Measurements from ENCODE around the gene DUOXA2. TPM values are rescaled to one million over a fixed set of nuclear protein-coding genes. Genes with fewer than 3 reads are reported as not detected.
"Not testable (repeated sequence)": the region's sequence is repeated elsewhere in the genome, so short reads cannot be mapped to it uniquely, and the experiment has no call there.

DUOXA2 gene
- total RNA-seq: not detected in 2 replicates

DNA sequence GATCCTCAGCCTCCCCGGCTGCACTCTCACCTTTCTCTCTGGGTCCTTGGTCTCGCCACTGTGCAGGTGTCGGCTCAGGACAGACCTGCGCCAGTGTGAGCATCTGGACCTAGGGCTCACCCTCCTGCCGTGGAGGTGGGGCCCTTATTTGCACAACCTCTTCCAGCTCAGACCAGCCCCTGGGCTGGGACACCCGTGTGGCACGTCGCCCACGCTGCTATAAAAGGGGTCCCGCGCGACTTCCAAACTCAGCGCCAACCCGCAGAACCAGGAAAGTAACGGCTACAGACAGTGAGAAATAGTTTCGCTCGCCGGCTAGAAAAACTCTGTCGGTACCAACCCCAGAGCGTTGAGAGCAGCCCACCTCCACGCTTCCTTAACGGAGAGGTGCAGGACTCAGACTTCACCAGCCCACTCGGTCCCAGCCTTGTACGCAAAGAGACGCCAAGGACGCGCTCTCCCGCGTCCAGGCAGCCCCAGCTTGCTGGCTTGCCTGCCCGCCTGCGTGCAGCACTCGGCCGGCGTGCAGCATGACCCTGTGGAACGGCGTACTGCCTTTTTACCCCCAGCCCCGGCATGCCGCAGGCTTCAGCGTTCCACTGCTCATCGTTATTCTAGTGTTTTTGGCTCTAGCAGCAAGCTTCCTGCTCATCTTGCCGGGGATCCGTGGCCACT is at the start of gene DUOXA2, which contains the start of gene DUOX2:
Gene DUOXA2 (plus strand): TSS at position 251 of the 675 bp plus-strand sequence. CDS start 280 bp downstream, at position 531.
Gene DUOX2 (minus strand): TSS at position 97 of the 675 bp plus-strand sequence. CDS start 761 bp downstream, outside the sequence.
- intact Hi-C loops (cut with micrococcal nuclease): no loop called here

DNA sequence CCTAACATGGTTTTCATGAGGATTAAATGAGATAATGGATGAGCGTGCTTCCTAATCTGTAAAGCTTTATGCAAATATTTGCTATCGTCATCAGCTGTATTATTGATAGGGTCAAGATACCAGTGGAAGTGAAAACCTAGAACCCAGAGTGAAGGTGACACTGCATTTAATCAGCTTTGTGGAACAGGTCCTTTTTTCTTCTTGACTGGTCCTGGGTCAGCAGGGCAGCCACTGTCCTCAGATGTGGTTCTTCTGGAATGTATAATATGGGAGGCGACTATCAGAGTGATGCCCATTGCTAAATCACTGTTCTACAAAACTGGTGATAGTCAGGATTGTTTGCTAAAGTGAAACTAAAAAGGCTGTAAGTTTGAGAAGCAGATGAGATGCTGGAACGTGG is 49.7 kb upstream of the DUOXA2 start:
- intact Hi-C loops (cut with micrococcal nuclease): no loop called here

DNA sequence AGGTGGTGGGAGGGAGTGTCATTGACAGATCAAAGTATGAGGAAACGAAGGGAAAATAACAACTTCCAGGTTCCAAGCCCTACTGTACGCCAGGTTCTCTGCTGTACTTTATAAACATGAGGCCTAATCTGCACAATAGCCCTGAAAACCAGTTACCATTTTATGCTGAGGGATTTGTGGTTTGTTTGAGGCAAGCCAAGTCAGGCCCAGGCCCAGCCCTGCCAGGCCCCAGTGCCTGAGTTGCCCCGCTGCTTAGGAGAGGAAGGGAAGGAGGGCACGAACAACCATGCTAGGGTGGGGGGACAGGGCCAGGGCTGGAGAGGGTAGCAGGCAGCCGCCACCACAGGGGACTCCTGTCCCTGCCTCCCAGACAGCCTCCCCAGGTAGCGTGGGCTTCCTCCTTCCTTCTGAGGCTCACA is 44.2 kb upstream of the DUOXA2 start:
- intact Hi-C loops (cut with micrococcal nuclease): not testable (repeated sequence)

DNA sequence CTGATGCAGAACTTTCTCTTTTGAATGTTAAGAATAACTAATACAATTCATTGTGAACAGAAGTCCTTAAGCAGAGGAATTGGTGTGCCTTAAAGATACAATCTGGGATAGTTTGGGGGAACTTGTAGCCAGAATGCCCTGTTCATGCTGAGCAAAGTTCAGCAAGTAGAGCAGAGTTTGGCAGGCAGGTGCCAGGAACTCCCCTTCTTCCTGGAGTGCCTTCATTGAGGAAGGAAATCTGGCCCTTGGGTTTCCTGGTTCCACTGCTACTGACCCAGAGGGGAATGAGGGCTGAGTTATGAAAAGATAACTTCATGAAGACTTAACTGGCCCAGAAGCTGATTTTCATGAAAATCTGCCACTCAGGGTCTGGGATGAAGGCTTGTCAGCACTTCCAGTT is 40.5 kb upstream of the DUOXA2 start:
- intact Hi-C loops (cut with micrococcal nuclease): not testable (repeated sequence)

DNA sequence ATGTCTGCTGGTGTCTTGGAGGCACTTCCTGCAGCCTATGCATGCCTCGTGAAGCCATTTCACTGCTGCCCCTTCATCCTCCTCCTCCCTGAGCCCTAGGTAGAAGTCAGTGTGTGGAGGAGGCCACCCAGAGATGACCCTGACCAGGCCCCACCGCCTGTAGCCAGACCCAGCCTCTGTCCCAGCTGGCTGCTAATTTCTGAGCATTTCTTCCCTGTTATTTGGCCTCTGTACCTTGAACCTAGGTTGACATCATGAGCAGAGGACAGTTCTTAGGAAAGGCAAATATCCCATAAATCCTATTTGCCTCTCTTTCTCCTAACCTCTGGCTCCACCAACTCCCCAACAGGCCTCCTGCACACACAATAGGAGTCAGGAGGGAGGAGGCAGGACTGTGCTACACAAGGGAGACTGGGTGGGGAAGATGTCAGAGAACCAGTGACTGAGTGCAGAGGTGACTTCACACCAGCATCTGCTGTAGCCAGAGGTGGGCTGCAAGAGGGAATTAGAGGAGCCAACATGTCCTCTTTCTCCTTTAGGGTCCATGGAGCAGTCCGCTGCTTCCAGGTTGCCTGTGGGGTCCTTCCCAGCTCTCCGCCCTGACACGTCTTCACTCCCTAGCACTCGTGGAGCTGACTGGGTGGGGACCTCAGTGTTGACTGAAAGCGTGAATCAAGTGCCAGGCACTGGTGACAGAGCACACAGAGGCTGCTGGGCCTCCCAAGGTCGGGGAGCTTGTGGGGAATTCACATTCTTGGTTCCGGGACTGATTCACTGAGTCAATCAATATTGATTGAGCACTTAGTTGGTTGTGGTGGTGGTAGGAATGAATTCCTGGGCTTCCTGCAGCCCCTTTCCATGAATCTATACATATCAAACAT is 38.4 kb upstream of the DUOXA2 start:
- intact Hi-C loops (cut with micrococcal nuclease): not testable (repeated sequence)

DNA sequence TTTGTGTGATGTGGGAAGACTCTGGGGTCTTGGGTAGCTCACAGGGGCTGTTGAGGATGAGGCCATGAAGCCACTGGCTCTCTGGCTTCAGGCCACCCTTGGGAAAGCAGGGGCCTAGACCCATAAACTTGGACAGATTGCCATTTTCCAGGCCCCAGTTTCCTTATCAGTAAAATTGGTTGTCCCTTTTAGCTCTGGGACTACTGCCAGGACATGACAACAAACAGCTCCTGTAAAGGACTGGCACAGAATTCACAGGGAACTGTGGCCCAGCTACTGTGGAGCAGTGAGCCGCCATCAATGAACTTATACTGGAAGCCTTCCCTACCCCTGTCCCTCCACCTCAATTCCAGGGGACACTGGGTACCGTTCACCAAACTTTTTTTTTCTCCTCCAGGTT is 36.7 kb upstream of the DUOXA2 start:
- intact Hi-C loops (cut with micrococcal nuclease): not testable (repeated sequence)

DNA sequence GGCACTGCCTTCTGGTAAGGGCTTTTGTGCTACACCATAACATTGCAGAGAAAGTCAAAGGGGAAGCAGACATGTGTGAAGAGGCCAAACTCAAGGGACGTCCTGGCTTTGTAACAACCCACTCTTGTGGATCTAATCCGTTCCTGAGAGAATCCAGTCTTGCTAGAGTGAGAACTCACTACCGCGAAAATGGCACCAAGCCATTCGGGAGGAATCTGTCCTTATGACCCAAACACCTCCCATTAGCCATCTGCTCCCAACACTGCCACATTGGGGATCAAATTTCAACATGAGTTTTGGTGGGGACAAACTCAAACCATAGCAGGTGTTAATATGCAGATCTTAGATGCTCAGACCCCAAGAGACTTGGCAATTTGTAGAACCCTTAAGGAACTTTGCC is 34.9 kb upstream of the DUOXA2 start:
- intact Hi-C loops (cut with micrococcal nuclease): not testable (repeated sequence)

DNA sequence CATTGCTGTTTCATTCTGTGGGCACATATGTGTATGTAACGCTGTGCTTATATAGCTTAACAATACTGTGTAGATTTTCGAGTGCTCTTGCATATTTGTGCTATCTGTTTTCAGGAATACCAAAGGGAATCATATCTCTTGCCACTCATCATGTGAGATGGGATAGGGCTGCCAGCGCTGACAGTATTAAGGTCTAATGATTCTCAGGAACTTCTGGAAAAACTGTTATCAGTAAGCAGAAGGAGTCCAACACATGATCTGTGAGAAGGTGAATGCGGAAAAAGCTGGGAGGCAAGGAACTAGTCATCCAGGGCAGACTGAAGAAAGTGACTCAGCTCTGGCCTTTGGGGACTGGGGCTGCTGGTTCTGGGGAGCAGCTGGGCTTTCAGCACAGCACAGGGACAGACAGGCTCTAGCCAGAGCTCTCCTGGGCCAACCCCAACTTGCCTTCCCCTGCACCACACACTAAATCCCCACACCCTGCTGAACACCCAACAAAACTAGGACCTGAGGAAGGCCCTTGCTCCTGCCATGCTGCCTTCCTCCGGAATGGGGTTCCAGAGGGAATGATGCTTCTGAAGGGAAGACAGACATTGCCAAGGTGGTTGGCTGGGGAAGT is 34.4 kb upstream of the DUOXA2 start:
- intact Hi-C loops (cut with micrococcal nuclease): not testable (repeated sequence)

DNA sequence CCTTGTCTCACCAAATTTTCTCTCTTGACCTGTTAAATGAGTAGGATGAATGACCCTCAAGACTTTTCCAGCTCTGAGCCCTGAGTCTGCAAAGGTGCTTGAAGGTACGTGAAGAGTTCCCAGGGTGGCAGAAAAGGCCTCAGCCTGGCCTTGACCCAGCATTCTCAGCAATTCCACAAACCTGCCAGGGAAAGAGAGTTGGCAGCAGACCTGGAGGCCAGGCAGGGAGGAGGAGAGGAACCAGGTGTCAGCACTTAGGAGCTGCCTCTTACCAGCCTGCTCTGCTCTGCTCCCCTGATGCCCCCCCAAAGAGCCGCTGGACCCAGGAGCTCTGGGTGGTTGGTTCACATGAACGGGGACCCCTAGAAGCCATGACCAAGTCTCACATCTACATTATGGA is 33.5 kb upstream of the DUOXA2 start:
- intact Hi-C loops (cut with micrococcal nuclease): not testable (repeated sequence)

DNA sequence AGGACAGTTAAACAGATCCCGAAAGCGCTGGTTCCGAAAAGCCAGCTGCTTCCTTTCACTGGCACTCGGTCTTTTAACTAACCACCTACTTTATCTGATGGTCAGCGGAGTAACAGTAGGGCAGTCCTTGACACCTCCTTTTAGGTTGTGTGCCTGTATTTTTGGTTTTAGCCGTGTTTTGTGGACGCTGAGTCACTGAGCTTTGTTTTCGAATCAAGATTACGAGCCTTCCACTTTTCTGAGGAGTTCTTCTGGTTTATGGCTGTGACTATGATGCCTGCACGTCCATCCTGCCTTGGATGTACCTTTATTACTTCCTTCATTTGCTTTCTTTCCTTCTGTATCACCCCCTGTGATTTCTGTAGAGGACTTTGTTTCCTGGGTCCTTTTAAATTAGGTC is 31.7 kb upstream of the DUOXA2 start:
- intact Hi-C loops (cut with micrococcal nuclease): not testable (repeated sequence)

DNA sequence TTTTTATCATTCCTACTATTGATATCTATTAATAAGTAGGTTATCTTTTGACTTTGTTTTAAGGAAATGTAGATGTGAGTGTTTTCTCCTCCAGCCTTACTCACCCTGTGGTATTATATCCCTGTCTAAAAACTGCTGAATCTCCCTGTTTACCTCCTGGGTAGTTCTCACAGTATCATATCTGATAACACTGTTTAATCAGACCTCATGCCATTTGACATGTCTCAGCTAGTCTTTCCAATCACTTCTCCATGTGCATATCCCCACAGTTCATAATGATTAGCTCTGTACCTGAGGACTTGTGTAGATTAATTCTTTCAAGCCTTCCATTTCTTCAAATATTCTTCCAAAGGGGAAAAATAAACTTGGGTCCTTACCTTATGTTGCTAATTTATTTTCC is 30.9 kb upstream of the DUOXA2 start:
- intact Hi-C loops (cut with micrococcal nuclease): no loop called here

DNA sequence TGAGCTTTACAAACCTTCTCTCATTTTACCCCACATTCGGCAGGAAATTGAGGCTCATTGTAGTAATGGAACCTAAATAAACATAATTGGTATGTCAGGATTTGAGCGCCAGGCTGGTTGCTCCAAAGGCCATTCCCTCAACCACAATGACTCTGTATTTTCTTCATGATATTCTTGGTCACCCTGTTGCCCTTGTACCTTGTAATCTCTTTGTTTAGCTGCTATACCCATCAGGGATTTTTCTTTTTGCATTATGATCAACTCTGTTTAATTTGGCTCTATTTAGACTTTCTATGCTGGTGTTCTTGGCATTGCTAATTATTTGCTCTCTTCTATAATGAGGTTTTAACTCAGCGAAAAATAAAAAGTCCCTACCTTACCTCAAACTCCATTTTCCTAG is 30.0 kb upstream of the DUOXA2 start:
- intact Hi-C loops (cut with micrococcal nuclease): no loop called here

DNA sequence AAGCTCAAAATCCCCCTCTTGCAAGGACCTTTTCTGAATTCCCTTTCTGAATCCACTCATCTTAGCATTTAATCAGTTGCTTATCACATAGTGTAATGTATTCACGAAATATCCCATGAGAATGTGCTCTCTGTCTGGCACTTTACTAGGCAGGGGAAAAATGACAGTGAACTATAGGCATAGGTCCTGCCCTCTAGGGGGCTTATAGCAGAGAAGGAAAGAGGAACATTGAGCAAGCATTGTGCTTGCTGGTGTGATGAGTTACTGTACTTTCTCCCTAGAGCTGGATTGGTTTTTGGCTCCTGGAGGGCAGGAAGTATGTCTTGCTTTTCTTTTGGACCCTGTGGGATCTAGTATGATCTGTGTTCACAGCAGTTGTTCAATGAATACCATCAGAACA is 26.6 kb upstream of the DUOXA2 start:
- intact Hi-C loops (cut with micrococcal nuclease): no loop called here

DNA sequence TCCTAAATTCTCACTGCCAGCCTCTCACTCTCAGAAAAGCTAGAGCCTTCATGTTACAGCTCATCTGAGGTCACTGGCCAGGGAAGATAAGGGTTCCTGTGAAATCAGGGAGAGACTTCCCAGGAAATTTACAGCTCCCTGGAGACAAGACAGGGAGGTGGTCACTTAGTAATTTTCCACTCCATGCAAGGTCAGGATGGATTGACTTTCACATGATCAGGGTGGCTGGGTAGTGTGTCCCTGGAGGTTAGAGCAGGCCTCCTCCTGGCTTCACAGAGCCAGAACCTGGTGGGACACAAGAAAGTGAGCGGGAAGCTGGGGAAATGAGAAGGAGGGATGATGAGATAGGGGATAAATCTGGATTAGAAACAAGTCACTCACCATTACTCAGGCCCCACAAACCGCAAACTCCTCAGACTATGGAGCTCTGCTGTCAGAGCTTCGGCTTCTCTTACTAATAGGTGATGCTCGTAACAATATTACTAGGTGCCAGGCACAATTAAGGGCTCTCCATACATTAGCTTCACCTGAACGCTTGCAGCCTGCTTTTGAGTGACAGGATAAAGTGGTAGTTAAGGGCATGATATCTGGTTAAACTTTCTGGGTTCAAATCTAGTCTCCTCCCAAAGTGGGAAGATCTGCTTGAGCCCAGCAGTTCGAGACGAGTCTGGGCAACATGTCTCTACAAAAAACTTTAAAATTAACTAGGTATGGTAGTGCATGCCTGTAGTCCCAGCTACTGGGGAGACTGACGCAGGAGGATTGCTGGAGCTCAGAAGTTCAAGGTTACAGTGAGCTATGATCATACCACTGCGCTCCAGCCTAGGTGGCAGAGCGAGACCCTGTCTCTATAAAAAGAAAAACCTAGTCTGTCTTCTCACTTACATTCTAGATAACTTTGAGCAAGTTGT is 25.1 kb upstream of the DUOXA2 start:
- intact Hi-C loops (cut with micrococcal nuclease): no loop called here

DNA sequence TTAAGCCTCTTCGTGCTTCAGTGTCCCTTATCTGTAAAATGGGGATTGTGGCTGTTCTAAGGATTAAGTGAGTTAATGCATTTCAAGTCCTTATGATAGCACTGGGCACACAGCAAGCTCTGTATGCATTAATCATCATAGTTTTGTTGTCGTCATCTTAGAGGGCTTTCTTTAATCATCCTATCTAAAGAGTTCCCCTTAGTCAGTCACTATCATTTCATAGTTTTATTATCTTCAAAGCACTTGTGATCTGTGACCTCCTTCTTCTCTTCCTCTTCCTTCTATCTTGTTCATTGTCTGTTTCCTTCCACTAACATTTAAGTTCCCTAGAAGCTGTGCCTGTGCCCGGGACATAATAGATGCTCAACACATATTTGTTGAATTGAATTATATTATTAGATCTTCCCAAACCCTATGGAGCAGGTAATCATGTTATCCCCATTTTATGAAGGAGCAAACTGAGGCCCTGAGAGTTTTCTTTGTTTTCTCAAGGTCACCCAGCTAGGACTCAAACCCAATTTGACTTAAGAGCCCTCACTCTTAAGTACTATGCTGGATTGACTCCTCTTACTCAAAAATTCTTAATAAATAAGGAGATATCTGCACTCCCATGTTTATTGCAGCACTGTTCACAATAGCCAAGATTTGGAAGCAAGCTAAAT is 24.3 kb upstream of the DUOXA2 start:
- intact Hi-C loops (cut with micrococcal nuclease): no loop called here

DNA sequence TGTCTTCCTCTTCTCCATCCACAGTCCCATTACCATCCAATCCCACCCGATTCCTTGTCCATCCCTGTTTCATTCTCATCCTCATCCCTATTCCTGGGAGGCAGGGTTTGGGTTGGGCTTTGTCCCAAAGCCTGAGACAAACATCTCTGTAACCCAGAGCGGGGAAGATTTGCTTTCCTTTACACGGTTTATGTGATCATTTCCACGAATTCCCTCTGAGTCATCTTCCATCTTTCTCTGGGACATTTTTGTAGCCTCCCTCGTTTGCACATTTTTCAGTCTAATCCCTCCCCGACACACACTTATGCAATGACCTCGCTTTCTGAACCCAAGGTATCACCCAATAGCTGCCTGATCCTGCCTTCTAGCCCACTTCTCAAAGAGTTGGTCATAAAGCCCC is 23.0 kb upstream of the DUOXA2 start:
- intact Hi-C loops (cut with micrococcal nuclease): no loop called here

DNA sequence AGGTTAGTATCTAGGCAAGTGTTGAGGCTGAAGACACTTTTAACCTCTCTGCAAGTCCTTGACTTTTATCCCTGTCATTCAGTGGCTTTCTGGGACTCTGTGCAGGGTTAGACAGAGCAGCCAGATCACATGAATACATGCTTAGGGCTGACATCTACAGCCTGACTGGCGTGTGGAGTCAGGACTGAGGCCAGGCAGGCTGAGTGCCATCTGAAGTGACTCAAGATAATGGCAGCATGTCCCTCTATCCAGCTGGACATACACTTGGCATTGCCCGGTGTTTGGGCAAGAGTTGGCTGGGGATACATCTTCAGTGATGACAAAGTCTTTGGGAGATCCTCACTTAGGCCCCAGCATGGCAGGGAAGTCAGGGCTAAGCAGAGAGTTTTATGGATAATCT is 22.6 kb upstream of the DUOXA2 start:
- intact Hi-C loops (cut with micrococcal nuclease): no loop called here

DNA sequence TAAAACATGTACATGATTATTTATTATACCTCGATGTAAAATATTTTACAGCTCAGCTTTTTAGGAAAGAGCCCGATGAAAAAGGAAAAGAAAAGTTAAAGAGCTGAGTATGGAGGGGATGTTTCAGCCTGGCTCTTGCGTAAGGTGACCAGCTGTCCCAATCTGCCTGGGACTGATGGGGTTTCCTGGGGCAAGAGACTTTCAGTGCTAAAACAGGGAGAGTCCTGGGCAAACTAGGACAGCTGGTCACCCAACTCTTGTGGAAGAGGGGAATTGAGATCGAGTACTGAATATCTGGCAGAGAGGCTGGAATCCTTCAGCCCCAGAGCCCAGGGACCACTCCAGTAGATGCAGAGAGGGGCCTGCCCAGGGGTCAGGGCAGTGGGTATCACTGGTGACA is 21.1 kb upstream of the DUOXA2 start:
- intact Hi-C loops (cut with micrococcal nuclease): no loop called here

DNA sequence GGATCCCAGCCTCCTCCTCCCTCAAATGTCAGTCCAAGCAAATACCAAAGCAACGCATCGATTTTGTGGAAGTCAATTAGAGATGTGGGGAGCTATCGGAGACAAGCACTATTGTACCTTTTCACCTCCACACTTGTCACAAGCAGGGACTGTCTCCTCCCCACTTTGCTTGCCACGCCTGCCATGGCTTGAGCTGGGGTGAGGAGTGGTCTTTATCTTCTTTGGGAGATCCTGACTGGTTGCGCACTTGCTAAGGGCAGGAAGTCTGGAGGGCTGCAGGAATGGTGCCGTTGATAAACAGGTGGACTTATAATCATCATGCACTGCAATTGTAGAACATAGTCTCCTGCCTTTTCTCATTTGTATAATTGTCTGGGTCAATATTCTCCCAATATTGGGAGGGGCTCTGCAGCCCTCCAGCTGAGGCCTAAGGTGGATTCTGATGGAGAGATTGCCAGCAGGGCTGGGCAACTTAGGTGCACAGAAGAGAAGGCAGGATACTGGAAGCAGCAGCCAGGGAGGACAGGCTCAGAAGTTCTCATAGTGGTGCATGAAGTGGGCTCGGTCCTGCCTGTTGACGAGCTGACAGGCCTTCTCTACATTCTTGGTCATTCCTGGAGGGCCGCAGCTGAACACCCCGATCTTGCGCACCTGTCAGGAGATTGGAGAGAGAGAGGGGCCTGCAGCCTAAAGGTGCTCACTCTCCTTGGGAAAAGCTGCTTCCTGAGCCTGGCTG is 20.3 kb upstream of the DUOXA2 start:
- intact Hi-C loops (cut with micrococcal nuclease): no loop called here

DNA sequence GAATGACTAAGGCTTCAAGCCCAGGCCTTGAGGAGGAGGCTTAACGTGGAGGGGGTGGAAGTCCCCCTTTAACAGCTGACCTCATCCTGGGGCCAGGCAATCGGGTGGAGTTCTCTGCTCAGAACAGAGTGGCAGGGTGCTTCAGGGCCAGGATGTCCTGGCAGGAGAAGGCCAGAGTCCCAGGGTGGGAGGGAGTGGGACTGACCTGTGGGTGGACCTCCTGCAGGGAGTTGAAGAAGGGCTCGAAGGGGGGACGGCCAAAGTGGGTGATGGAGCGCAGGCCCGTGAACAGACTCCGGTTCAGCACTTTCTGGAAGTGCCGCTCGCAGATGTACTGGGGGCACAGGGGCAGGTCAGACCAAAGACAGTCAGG is 19.8 kb upstream of the DUOXA2 start:
- intact Hi-C loops (cut with micrococcal nuclease): no loop called here
